ENCODE results near the gene OBI1. TPM values are rescaled to one million over a fixed set of nuclear protein-coding genes. Genes with fewer than 3 reads are reported as not detected.

Gene OBI1
- total RNA-seq, 2 donors from 2014 or later = 16.7 to 28.6 TPM

DNA sequence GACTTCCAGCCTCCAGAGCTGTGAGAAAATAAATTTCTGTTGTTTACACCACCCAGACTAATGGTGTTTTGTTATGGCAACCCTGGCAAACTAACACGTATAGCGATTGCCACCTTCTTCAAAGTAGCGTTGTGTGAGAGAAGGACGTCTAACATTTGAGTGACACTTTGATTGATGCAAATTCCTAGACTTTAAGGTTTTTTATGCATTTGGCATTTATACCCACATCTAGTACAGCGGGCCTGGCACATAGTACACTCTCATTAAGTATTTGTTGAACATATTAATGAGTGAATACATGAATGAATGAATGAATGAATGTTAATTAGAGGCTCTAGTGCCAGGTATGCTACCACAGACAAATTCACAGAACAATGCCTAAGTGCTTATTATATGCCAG is 92.3 kb downstream of the OBI1 start:
- no peaks in the 10 kb centered on the region for H3K4me1 Mint-ChIP-seq
- H3K4me3 ChIP-seq (ENCODE audit: low read length) = no peak overlapping the region
- H3K36me3 Mint-ChIP-seq (ENCODE audit: low read depth) = no peaks in the 10 kb centered on the region
- H3K4me1 ChIP-seq (ENCODE audit: control insufficient read depth, insufficient read depth, low read length) = no peaks in the 10 kb centered on the region
- TF ChIP-seq, protein P1, sequence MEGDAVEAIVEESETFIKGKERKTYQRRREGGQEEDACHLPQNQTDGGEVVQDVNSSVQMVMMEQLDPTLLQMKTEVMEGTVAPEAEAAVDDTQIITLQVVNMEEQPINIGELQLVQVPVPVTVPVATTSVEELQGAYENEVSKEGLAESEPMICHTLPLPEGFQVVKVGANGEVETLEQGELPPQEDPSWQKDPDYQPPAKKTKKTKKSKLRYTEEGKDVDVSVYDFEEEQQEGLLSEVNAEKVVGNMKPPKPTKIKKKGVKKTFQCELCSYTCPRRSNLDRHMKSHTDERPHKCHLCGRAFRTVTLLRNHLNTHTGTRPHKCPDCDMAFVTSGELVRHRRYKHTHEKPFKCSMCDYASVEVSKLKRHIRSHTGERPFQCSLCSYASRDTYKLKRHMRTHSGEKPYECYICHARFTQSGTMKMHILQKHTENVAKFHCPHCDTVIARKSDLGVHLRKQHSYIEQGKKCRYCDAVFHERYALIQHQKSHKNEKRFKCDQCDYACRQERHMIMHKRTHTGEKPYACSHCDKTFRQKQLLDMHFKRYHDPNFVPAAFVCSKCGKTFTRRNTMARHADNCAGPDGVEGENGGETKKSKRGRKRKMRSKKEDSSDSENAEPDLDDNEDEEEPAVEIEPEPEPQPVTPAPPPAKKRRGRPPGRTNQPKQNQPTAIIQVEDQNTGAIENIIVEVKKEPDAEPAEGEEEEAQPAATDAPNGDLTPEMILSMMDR (conservative IDR thresholded peaks at IDR 0.05) = no peak
- no peak overlapping the region for H3K4me3 Mint-ChIP-seq
- H3K27ac ChIP-seq (ENCODE audit: low read depth, low read length) = no peak overlapping the region
- peaks cover 19% of the 10 kb centered on the region for H3K27me3 Mint-ChIP-seq (ENCODE audit: insufficient read depth)
- no peak overlapping the region for H3K27ac Mint-ChIP-seq
- no peak overlapping the region for H3K9ac ChIP-seq (ENCODE audit: extremely low read depth, low read length, poor library complexity, severe bottlenecking)
- peaks cover 8% of the 10 kb centered on the region for H3K27me3 ChIP-seq (ENCODE audit: control insufficient read depth, insufficient read depth, low read length, poor library complexity, severe bottlenecking)
- H3K9me3 Mint-ChIP-seq = no peaks in the 10 kb centered on the region
- DNase-seq = no peak
- WGBS, 2 experiments (ENCODE audit: insufficient coverage in 1 of 2, insufficient read length in 1 of 2) = 97 to 100% methylated on average over 3 to 4 of the region's 5 CpGs
- no peaks in the 10 kb centered on the region for H3K9me3 ChIP-seq (ENCODE audit: control insufficient read depth, low read length)
- H3K36me3 ChIP-seq (ENCODE audit: control insufficient read depth, insufficient read depth, low read length) = no peaks in the 10 kb centered on the region

Other genes with a start within 250 kb of the OBI1 start
- under 1 TPM; 0.11 to 0.15 TPM for gene POU4F1, start 55.6 kb downstream of the OBI1 start, total RNA-seq

Measured in endodermal cell (in vitro differentiated cells).